Measurements from ENCODE around the gene DHDDS. TPM values are rescaled to one million over a fixed set of nuclear protein-coding genes. Genes with fewer than 3 reads are reported as not detected.
A peak's percentile ranks its signal among the peaks of the same experiment; 100 is the strongest.

DHDDS gene
- total RNA-seq, 1 experiment from 2014 or later, result 41.4 TPM

GRCh38 chr1:26401891-26402290 lies 30.2 kb upstream of the DHDDS start:
- Histone ChIP-seq H3K4me2 (no peak overlapping the region), H2AFZ (no peak overlapping the region), H3K9me3 (ENCODE audit: insufficient read depth, low read depth) (no peaks in the 10 kb centered on the region), H3K4me1 (replicated peaks; ENCODE audit: insufficient read depth) (peaks cover 12% of the 10 kb centered on the region), H3K36me3 (ENCODE audit: low read depth) (no peaks in the 10 kb centered on the region), H3F3A (ENCODE audit: insufficient read depth, low read depth) (peaks cover 16% of the 10 kb centered on the region; the same call in 1 of the 2 replicates), H3K79me2 (ENCODE audit: low read depth) (no peaks in the 10 kb centered on the region), H3K4me3 (no peak overlapping the region), H3K27ac (no peak overlapping the region), H3K9me2 (ENCODE audit: insufficient read depth) (no peaks in the 10 kb centered on the region), H4K20me1 (ENCODE audit: insufficient read depth) (no peaks in the 10 kb centered on the region), H3K27me3 (ENCODE audit: insufficient read depth, low read depth) (no peaks in the 10 kb centered on the region)
- intact Hi-C loops (cut with micrococcal nuclease; ENCODE audit: unreplicated experiment), result no loop called here
- DNase-seq, result no peak
- BruUV-seq (replicated peaks), result no TSS peak
- TF ChIP-seq EZH2 (IDR thresholded peaks at IDR 0.05; ENCODE audit: low read depth) (no peak), CTCF (conservative IDR thresholded peaks at IDR 0.05) (no peak)
- POLR2A ChIA-PET (ENCODE audit: unreplicated experiment), result no interaction called here
- CTCF ChIA-PET, result no interaction called here

GRCh38 chr1:26403656-26404055 lies 28.5 kb upstream of the DHDDS start:
- ChIA-PET CTCF (no interaction called here), POLR2A (ENCODE audit: unreplicated experiment) (no interaction called here)
- Histone ChIP-seq H3F3A (ENCODE audit: insufficient read depth, low read depth) (peaks cover 16% of the 10 kb centered on the region; the same call in 1 of the 2 replicates), H3K27me3 (ENCODE audit: insufficient read depth, low read depth) (no peaks in the 10 kb centered on the region), H3K4me3 (no peak overlapping the region), H2AFZ (no peak overlapping the region), H3K9me2 (ENCODE audit: insufficient read depth) (no peaks in the 10 kb centered on the region), H3K79me2 (ENCODE audit: low read depth) (no peaks in the 10 kb centered on the region), H3K27ac (no peak overlapping the region), H3K36me3 (ENCODE audit: low read depth) (no peaks in the 10 kb centered on the region), H3K9me3 (ENCODE audit: insufficient read depth, low read depth) (no peaks in the 10 kb centered on the region), H3K4me1 (replicated peaks; ENCODE audit: insufficient read depth) (peaks cover 12% of the 10 kb centered on the region), H4K20me1 (ENCODE audit: insufficient read depth) (no peaks in the 10 kb centered on the region), H3K4me2 (no peak overlapping the region)
- TF ChIP-seq EZH2 (IDR thresholded peaks at IDR 0.05; ENCODE audit: low read depth) (no peak), CTCF (conservative IDR thresholded peaks at IDR 0.05) (no peak)
- no TSS peak for BruUV-seq (replicated peaks)
- DNase-seq, result no peak
- intact Hi-C loops (cut with micrococcal nuclease; ENCODE audit: unreplicated experiment), result no loop called here

GRCh38 chr1:26404641-26405040 lies 27.5 kb upstream of the DHDDS start:
- Histone ChIP-seq H3K4me2 (peak overlapping the region; percentile 50), H3K9me2 (ENCODE audit: insufficient read depth) (no peaks in the 10 kb centered on the region), H3K36me3 (ENCODE audit: low read depth) (no peaks in the 10 kb centered on the region), H3K9me3 (ENCODE audit: insufficient read depth, low read depth) (no peaks in the 10 kb centered on the region), H3K27ac (no peak overlapping the region), H3K79me2 (ENCODE audit: low read depth) (no peaks in the 10 kb centered on the region), H4K20me1 (ENCODE audit: insufficient read depth) (no peaks in the 10 kb centered on the region), H3K27me3 (ENCODE audit: insufficient read depth, low read depth) (no peaks in the 10 kb centered on the region), H3F3A (ENCODE audit: insufficient read depth, low read depth) (peaks cover 16% of the 10 kb centered on the region; the same call in 1 of the 2 replicates), H3K4me1 (replicated peaks; ENCODE audit: insufficient read depth) (peaks cover 12% of the 10 kb centered on the region), H3K4me3 (no peak overlapping the region), H2AFZ (no peak overlapping the region)
- intact Hi-C loops (cut with micrococcal nuclease; ENCODE audit: unreplicated experiment), result no loop called here
- CTCF ChIA-PET, result no interaction called here
- peak in 1 of 2 experiments; percentile 75 for DNase-seq
- TF ChIP-seq EZH2 (IDR thresholded peaks at IDR 0.05; ENCODE audit: low read depth), result no peak
- no TSS peak for BruUV-seq (replicated peaks)
- POLR2A ChIA-PET (ENCODE audit: unreplicated experiment), result interaction anchor here (0.6 to 0.8 kb wide), 2 partner anchors 104 to 397 kb away, joined by 3 to 6 read pairs; no protein-coding TSS in a partner anchor
